Activated naive CD8-positive, alpha-beta T cell (primary cell): ENCODE measurements around the gene PNLIPRP2.

Source experiments
- H3K27ac Mint-ChIP-seq: one replicate; pipeline ENCODE4 v1.8.0; 2021; ENCODE audit warnings: mixed read lengths
- H3K27me3 Mint-ChIP-seq: one replicate; pipeline ENCODE4 v1.8.0; 2021; ENCODE audit warnings: mixed read lengths
- H3K36me3 Mint-ChIP-seq: one replicate; pipeline ENCODE4 v1.8.0; 2021; ENCODE audit warnings: mixed read lengths
- H3K4me1 Mint-ChIP-seq: one replicate; pipeline ENCODE4 v1.8.0; 2021; ENCODE audit warnings: low read depth, mixed read lengths
- H3K4me3 Mint-ChIP-seq: one replicate; pipeline ENCODE4 v1.8.0; 2021; ENCODE audit warnings: mild to moderate bottlenecking, mixed read lengths
- H3K9me3 Mint-ChIP-seq: one replicate; pipeline ENCODE4 v1.8.0; 2021; ENCODE audit warnings: low read depth, mixed read lengths

PNLIPRP2 gene

GRCh38 chr10:116657863-116658551, 37.3 kb downstream of the PNLIPRP2 start:
- no peaks in the 10 kb centered on the region for H3K9me3 Mint-ChIP-seq
- no peak overlapping the region for H3K27ac Mint-ChIP-seq
- no peaks in the 10 kb centered on the region for H3K4me1 Mint-ChIP-seq
- peaks cover 3% of the 10 kb centered on the region for H3K27me3 Mint-ChIP-seq
- no peak overlapping the region for H3K4me3 Mint-ChIP-seq
- H3K36me3 Mint-ChIP-seq, result no peaks in the 10 kb centered on the region

- no peaks in the 10 kb centered on the region for H3K36me3 Mint-ChIP-seq
- H3K9me3 Mint-ChIP-seq, result no peaks in the 10 kb centered on the region
- H3K4me1 Mint-ChIP-seq, result no peaks in the 10 kb centered on the region
- H3K4me3 Mint-ChIP-seq, result no peak overlapping the region
- H3K27me3 Mint-ChIP-seq, result peaks cover 3% of the 10 kb centered on the region
- H3K27ac Mint-ChIP-seq, result no peak overlapping the region
Observed at GRCh38 chr10:116659049-116659670, 38.4 kb downstream of the PNLIPRP2 start.

GRCh38 chr10:116660860-116661259, 40.1 kb downstream of the PNLIPRP2 start:
- H3K27ac Mint-ChIP-seq, result no peak overlapping the region
- no peaks in the 10 kb centered on the region for H3K9me3 Mint-ChIP-seq
- H3K4me3 Mint-ChIP-seq, result no peak overlapping the region
- H3K4me1 Mint-ChIP-seq, result no peaks in the 10 kb centered on the region
- H3K36me3 Mint-ChIP-seq, result no peaks in the 10 kb centered on the region
- peaks cover 1% of the 10 kb centered on the region for H3K27me3 Mint-ChIP-seq

- H3K27ac Mint-ChIP-seq, result no peak overlapping the region
- no peaks in the 10 kb centered on the region for H3K36me3 Mint-ChIP-seq
- peaks cover 10% of the 10 kb centered on the region for H3K27me3 Mint-ChIP-seq
- H3K4me3 Mint-ChIP-seq, result no peak overlapping the region
- H3K9me3 Mint-ChIP-seq, result no peaks in the 10 kb centered on the region
- H3K4me1 Mint-ChIP-seq, result no peaks in the 10 kb centered on the region
Observed at GRCh38 chr10:116663342-116663741, 42.6 kb downstream of the PNLIPRP2 start.

- Mint-ChIP-seq H3K27me3 (peaks cover 11% of the 10 kb centered on the region), H3K36me3 (no peaks in the 10 kb centered on the region), H3K4me3 (no peak overlapping the region), H3K9me3 (no peaks in the 10 kb centered on the region), H3K27ac (no peak overlapping the region), H3K4me1 (no peaks in the 10 kb centered on the region)
Observed at GRCh38 chr10:116664631-116665030, 43.9 kb downstream of the PNLIPRP2 start.

- Mint-ChIP-seq H3K4me1 (no peaks in the 10 kb centered on the region), H3K27me3 (peaks cover 14% of the 10 kb centered on the region), H3K36me3 (no peaks in the 10 kb centered on the region), H3K4me3 (no peak overlapping the region), H3K27ac (no peak overlapping the region), H3K9me3 (no peaks in the 10 kb centered on the region)
Observed at GRCh38 chr10:116665541-116666125, 44.9 kb downstream of the PNLIPRP2 start.

GRCh38 chr10:116667484-116667883, 46.7 kb downstream of the PNLIPRP2 start:
- Mint-ChIP-seq H3K4me1 (no peaks in the 10 kb centered on the region), H3K36me3 (no peaks in the 10 kb centered on the region), H3K4me3 (no peak overlapping the region), H3K9me3 (no peaks in the 10 kb centered on the region), H3K27ac (no peak overlapping the region), H3K27me3 (peaks cover 20% of the 10 kb centered on the region)

GRCh38 chr10:116668018-116668417, 47.3 kb downstream of the PNLIPRP2 start:
- Mint-ChIP-seq H3K36me3 (no peaks in the 10 kb centered on the region), H3K27ac (no peak overlapping the region), H3K9me3 (no peaks in the 10 kb centered on the region), H3K27me3 (peaks cover 20% of the 10 kb centered on the region), H3K4me3 (no peak overlapping the region), H3K4me1 (no peaks in the 10 kb centered on the region)

GRCh38 chr10:116668446-116668845, 47.7 kb downstream of the PNLIPRP2 start:
- Mint-ChIP-seq H3K4me1 (no peaks in the 10 kb centered on the region), H3K9me3 (no peaks in the 10 kb centered on the region), H3K36me3 (no peaks in the 10 kb centered on the region), H3K4me3 (no peak overlapping the region), H3K27ac (no peak overlapping the region), H3K27me3 (peaks cover 20% of the 10 kb centered on the region)

- Mint-ChIP-seq H3K9me3 (no peaks in the 10 kb centered on the region), H3K4me1 (no peaks in the 10 kb centered on the region), H3K27me3 (peaks cover 20% of the 10 kb centered on the region), H3K4me3 (no peak overlapping the region), H3K27ac (no peak overlapping the region), H3K36me3 (no peaks in the 10 kb centered on the region)
Observed at GRCh38 chr10:116669080-116669479, 48.3 kb downstream of the PNLIPRP2 start.

GRCh38 chr10:116669832-116670644, 49.3 kb downstream of the PNLIPRP2 start:
- no peaks in the 10 kb centered on the region for H3K36me3 Mint-ChIP-seq
- H3K9me3 Mint-ChIP-seq, result no peaks in the 10 kb centered on the region
- peaks cover 23% of the 10 kb centered on the region for H3K27me3 Mint-ChIP-seq
- H3K4me1 Mint-ChIP-seq, result no peaks in the 10 kb centered on the region
- no peak overlapping the region for H3K4me3 Mint-ChIP-seq
- no peak overlapping the region for H3K27ac Mint-ChIP-seq

GRCh38 chr10:116670706-116671105, 50.0 kb downstream of the PNLIPRP2 start:
- Mint-ChIP-seq H3K36me3 (no peaks in the 10 kb centered on the region), H3K9me3 (no peaks in the 10 kb centered on the region), H3K4me1 (no peaks in the 10 kb centered on the region), H3K27ac (no peak overlapping the region), H3K4me3 (no peak overlapping the region), H3K27me3 (peaks cover 23% of the 10 kb centered on the region)

- Mint-ChIP-seq H3K4me1 (no peaks in the 10 kb centered on the region), H3K4me3 (no peak overlapping the region), H3K9me3 (no peaks in the 10 kb centered on the region), H3K27me3 (peaks cover 21% of the 10 kb centered on the region), H3K27ac (no peak overlapping the region), H3K36me3 (no peaks in the 10 kb centered on the region)
Observed at GRCh38 chr10:116671274-116671926, 50.6 kb downstream of the PNLIPRP2 start.

- Mint-ChIP-seq H3K36me3 (no peaks in the 10 kb centered on the region), H3K9me3 (no peaks in the 10 kb centered on the region), H3K4me3 (no peak overlapping the region), H3K4me1 (no peaks in the 10 kb centered on the region), H3K27ac (no peak overlapping the region), H3K27me3 (peaks cover 16% of the 10 kb centered on the region)
Observed at GRCh38 chr10:116672891-116673290, 52.1 kb downstream of the PNLIPRP2 start.
